Ishikawa (cell line): ENCODE results near the gene TKT.

Experiments
- CREB1 ChIP-seq: IDR thresholded peaks from 2 replicates; pipeline ENCODE4 v1.6.1; 2012; ENCODE audit warnings: low read depth
- EGR1 ChIP-seq: IDR thresholded peaks from 2 replicates; pipeline ENCODE4 v1.6.1; 2012
- EP300 ChIP-seq: IDR thresholded peaks from 2 replicates; pipeline ENCODE4 v1.6.1; 2012; ENCODE audit warnings: borderline replicate concordance
- FOXM1 ChIP-seq: IDR thresholded peaks from 2 replicates; pipeline ENCODE4 v1.6.1; 2012; ENCODE audit warnings: low read depth, borderline replicate concordance
- MAX ChIP-seq: IDR thresholded peaks from 2 replicates; pipeline ENCODE4 v1.6.1; 2012
- NFIC ChIP-seq: IDR thresholded peaks from 2 replicates; pipeline ENCODE4 v1.6.1; 2012
- RAD21 ChIP-seq: IDR thresholded peaks from 2 replicates; pipeline ENCODE4 v1.6.1; 2012; ENCODE audit warnings: low read depth
- REST ChIP-seq: IDR thresholded peaks from 2 replicates; pipeline ENCODE4 v1.6.1; 2012; ENCODE audit warnings: low read depth, mild to moderate bottlenecking
- TAF1 ChIP-seq: IDR thresholded peaks from 2 replicates; pipeline ENCODE4 v1.6.1; 2012; ENCODE audit warnings: low read depth, mild to moderate bottlenecking
- TCF12 ChIP-seq: IDR thresholded peaks from 2 replicates; pipeline ENCODE4 v1.6.1; 2012; ENCODE audit warnings: low read depth
- TEAD4 ChIP-seq: IDR thresholded peaks from 2 replicates; pipeline ENCODE4 v1.6.1; 2012
- USF1 ChIP-seq: IDR thresholded peaks from 2 replicates; pipeline ENCODE4 v1.6.1; 2012
- YY1 ChIP-seq: IDR thresholded peaks from 2 replicates; pipeline ENCODE4 v1.6.1; 2012; ENCODE audit warnings: low read depth
- ZBTB7A ChIP-seq: IDR thresholded peaks from 2 replicates; pipeline ENCODE4 v1.6.1; 2012; ENCODE audit warnings: low read depth

The TKT gene

DNA sequence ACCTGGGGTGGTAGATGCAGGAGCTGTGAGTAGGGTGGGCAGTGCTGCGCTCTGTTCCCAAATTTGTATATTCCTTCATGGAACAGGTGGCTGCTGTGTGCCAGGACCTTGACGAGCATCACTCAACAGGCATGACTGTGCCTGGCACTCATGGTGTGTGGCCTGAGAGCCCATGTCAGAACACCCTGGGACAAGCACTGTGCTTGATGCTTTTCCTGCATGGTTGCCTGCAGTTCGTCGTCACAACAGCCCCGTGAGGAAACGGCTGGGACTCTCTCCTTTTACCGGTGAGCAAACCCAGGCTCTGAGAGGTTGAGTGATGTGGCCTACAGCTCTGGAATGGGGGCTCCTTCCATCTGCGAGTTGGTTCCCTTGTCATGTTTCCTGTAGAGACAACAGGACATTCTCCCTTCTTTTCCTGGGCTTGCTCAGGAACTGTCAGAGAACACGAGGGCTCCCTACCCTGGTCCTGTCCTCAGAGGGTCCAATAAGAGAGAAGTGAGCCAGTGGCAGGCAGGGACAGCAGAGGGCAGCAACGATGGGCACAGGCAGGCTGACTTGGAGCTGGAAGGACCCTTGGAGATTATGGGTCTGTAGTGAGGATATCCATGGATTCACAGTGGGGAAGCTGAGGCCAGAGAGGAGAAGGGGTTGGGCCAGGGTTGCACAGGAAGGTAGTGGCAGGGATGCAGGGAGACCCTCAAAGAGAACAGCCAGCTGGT, 57.4 kb downstream of the TKT start:
- TF ChIP-seq TAF1 (no peak), TCF12 (no peak), REST (no peak), TEAD4 (no peak), CREB1 (no peak)

DNA sequence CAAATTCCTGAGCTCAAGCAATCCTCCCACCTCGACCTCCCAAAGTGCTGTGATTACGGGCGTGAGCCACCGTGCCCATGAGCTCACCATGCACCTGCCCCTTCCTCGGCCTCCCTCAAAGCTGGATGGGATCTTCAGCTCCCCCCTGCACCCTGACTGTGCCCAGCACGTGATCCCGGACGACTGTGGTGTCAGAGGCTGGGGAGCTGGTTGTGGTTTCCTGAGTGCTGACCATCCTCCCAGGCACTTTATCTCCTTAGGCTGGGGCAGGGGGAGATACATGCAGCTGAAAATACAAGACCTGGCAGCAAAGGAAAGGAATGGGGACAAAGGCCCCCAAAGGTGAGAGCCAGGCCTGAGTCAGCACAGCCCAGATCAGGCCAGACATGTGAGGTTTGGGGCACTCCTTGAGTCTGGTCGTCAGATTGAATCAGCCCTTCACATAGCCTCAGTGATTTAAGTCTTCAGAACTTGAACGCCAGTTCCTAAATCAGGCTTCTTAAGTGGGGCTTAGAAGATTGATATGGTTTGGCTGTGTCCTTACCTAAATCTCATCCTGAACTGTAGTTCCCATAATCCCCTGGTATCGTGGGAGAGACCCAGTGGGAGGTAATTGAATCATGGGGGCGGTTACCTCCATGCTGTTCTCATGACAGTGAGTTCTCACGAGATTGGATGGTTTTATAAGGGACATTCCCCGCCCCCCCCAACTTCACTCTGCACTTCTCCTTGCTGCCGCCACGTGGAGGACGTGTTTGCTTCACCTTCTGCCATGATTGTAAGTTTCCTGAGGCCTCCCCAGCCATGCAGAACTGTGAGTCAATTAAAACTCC, 59.0 kb downstream of the TKT start:
- no peak for TF ChIP-seq TEAD4
- TF ChIP-seq REST: no peak
- TF ChIP-seq EGR1: no peak
- no peak; the same call in 1 of the 2 replicates for TF ChIP-seq MAX
- TF ChIP-seq TCF12: no peak
- peak; percentile 52; the same call in 1 of the 2 replicates for TF ChIP-seq TAF1
- no peak for TF ChIP-seq CREB1
- TF ChIP-seq ZBTB7A: no peak
- peak; percentile 51; the same call in 1 of the 2 replicates for TF ChIP-seq USF1

- TF ChIP-seq NFIC (no peak), RAD21 (peak; percentile 95), USF1 (0 out of 2 replicates have a peak, but pooled peaks have one; percentile 17), ZBTB7A (peak; percentile 100), REST (no peak), EP300 (peak; percentile 30; the same call in 1 of the 2 replicates), CREB1 (no peak), EGR1 (no peak), MAX (peak; percentile 88), TCF12 (no peak; the same call in 1 of the 2 replicates), YY1 (no peak)
Measured at GRCh38 chr3:53195602-53196574, 59.9 kb downstream of the TKT start.

DNA sequence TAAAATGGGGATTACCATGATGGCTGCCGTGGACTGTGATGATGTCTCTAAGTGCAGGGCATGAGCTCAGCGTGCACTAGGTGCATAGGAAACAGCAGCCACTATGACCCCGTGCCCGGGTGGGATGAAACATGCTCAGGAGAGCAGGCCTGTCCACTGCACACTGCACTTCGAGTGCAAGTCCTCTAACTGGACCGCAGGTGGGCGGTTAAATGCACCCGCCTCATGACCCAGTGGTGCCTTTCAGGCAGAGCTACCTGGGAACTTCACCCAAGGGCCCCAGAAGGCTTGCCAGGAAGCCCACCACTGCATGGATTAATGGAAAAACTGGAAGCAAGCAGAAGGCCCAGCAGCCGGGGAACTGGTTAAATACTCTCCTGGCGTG, 60.8 kb downstream of the TKT start:
- TF ChIP-seq TCF12 (no peak), EP300 (no peak), RAD21 (no peak), NFIC (no peak), YY1 (no peak), FOXM1 (no peak), CREB1 (no peak)
